HEK293T (cell line): ENCODE data around the gene TMTC2.

Experiments
- CTCF ChIA-PET: fragments of 350-600 bp; formaldehyde crosslinking; extraction: SDS; loops from one replicate; lab custom pipeline; 2021; ENCODE audit warnings: antibody characterized with exemption, inconsistent platforms; lab: Yijun Ruan, JAX
- POLR2A ChIA-PET: fragments of 350-600 bp; formaldehyde crosslinking; extraction: SDS; loops from one replicate; lab custom pipeline; 2020; ENCODE audit warnings: antibody characterized with exemption, inconsistent platforms; lab: Yijun Ruan, JAX
- DNase-seq: peaks from one replicate; pipeline ENCODE4 v3.0.0; 2012; ENCODE audit warnings: mixed read lengths; ENCODE audit errors: extremely low spot score
- ARNT ChIP-seq: fragments of 450-650 bp; IDR thresholded peaks from 2 replicates; pipeline ENCODE4 v1.6.1; 2017; ENCODE audit warnings: mild to moderate bottlenecking
- BHLHE40 ChIP-seq: fragments of 450-650 bp; IDR thresholded peaks from 2 replicates; pipeline ENCODE4 v1.6.1; 2016; ENCODE audit warnings: mild to moderate bottlenecking, moderate library complexity, borderline replicate concordance
- CTBP1 ChIP-seq: fragments of 450-650 bp; IDR thresholded peaks from 2 replicates; pipeline ENCODE4 v1.6.1; 2016; ENCODE audit warnings: borderline replicate concordance
- ELF4 ChIP-seq: fragments of 450-650 bp; IDR thresholded peaks from 2 replicates; pipeline ENCODE4 v1.6.1; 2017; ENCODE audit warnings: antibody characterized with exemption
- FOXA1 ChIP-seq: fragments of 450-650 bp; IDR thresholded peaks from 2 replicates; pipeline ENCODE4 v1.6.1; 2016; ENCODE audit warnings: mild to moderate bottlenecking
- FOXK2 ChIP-seq: fragments of 450-650 bp; IDR thresholded peaks from 2 replicates; pipeline ENCODE4 v1.6.1; 2016; ENCODE audit warnings: mild to moderate bottlenecking
- FOXM1 ChIP-seq: fragments of 450-650 bp; IDR thresholded peaks from 2 replicates; pipeline ENCODE4 v1.6.1; 2017; ENCODE audit warnings: mild to moderate bottlenecking, borderline replicate concordance
- HDGF ChIP-seq: fragments of 450-650 bp; IDR thresholded peaks from 2 replicates; pipeline ENCODE4 v1.6.1; 2017; ENCODE audit warnings: antibody characterized with exemption, borderline replicate concordance
- L3MBTL2 ChIP-seq: fragments of 450-650 bp; conservative IDR thresholded peaks from 2 replicates; pipeline ENCODE4 v1.6.1; 2016; ENCODE audit warnings: mild to moderate bottlenecking
- LEF1 ChIP-seq: fragments of 450-650 bp; IDR thresholded peaks from 2 replicates; pipeline ENCODE4 v1.6.1; 2017; ENCODE audit warnings: mild to moderate bottlenecking, borderline replicate concordance
- NFRKB ChIP-seq: fragments of 450-650 bp; IDR thresholded peaks from 2 replicates; pipeline ENCODE4 v1.6.1; 2016; ENCODE audit warnings: mild to moderate bottlenecking, moderate library complexity
- PKNOX1 ChIP-seq: fragments of 450-650 bp; IDR thresholded peaks from 2 replicates; pipeline ENCODE4 v1.6.1; 2016
- SP1 ChIP-seq: fragments of 450-650 bp; IDR thresholded peaks from 2 replicates; pipeline ENCODE4 v1.6.1; 2017
- SUZ12 ChIP-seq: fragments of 450-650 bp; IDR thresholded peaks from 2 replicates; pipeline ENCODE4 v1.6.1; 2016; ENCODE audit warnings: mild to moderate bottlenecking
- TARDBP ChIP-seq: fragments of 450-650 bp; IDR thresholded peaks from 2 replicates; pipeline ENCODE4 v1.6.1; 2016
- ZNF384 ChIP-seq: fragments of 450-650 bp; IDR thresholded peaks from 2 replicates; pipeline ENCODE4 v1.6.1; 2016

Gene TMTC2

GRCh38 chr12:83089575-83089974, 402.9 kb downstream of the TMTC2 start:
- DNase-seq, result no peak
- ChIA-PET POLR2A (no interaction called here), CTCF (no interaction called here)
- TF ChIP-seq SP1, result no peak

- ChIA-PET POLR2A (no interaction called here), CTCF (no interaction called here)
- TF ChIP-seq FOXM1 (no peak), HDGF (no peak), LEF1 (no peak), FOXA1 (no peak), FOXK2 (no peak), TARDBP (no peak), BHLHE40 (no peak), CTBP1 (no peak), PKNOX1 (no peak), ZNF384 (no peak), ARNT (no peak), ELF4 (no peak), NFRKB (no peak), L3MBTL2 (no peak), SUZ12 (no peak), SP1 (no peak)
- DNase-seq, result no peak
Observed at GRCh38 chr12:83092129-83092528, 405.4 kb downstream of the TMTC2 start.

GRCh38 chr12:83092606-83093005, 405.9 kb downstream of the TMTC2 start:
- ChIA-PET POLR2A (no interaction called here), CTCF (no interaction called here)
- TF ChIP-seq PKNOX1 (no peak), FOXA1 (no peak), SUZ12 (no peak), FOXK2 (no peak), BHLHE40 (no peak), NFRKB (no peak), ZNF384 (no peak), LEF1 (no peak), L3MBTL2 (no peak), HDGF (no peak), TARDBP (no peak)
- DNase-seq, result no peak

GRCh38 chr12:83093426-83093825, 406.7 kb downstream of the TMTC2 start:
- no peak for TF ChIP-seq NFRKB
- DNase-seq, result no peak
- CTCF ChIA-PET, result no interaction called here
- POLR2A ChIA-PET, result no interaction called here

GRCh38 chr12:83097643-83098342, 411.1 kb downstream of the TMTC2 start:
- ChIA-PET POLR2A (no interaction called here), CTCF (interaction anchor here (0.6 kb wide), 1 partner anchor 423 kb away, joined by 4 read pairs; no protein-coding TSS in a partner anchor)
- TF ChIP-seq NFRKB (no peak), TARDBP (no peak), FOXA1 (no peak), HDGF (no peak), ARNT (no peak), CTBP1 (no peak), L3MBTL2 (no peak), SUZ12 (no peak), SP1 (no peak), ZNF384 (no peak), ELF4 (no peak), PKNOX1 (no peak), BHLHE40 (no peak), FOXM1 (no peak), LEF1 (no peak), FOXK2 (no peak)
- no peak for DNase-seq

GRCh38 chr12:83099436-83099835, 412.7 kb downstream of the TMTC2 start:
- DNase-seq, result no peak
- ChIA-PET POLR2A (no interaction called here), CTCF (no interaction called here)
- TF ChIP-seq ZNF384, result no peak
- no peak for TF ChIP-seq NFRKB
- TF ChIP-seq PKNOX1, result no peak
- TF ChIP-seq ELF4, result no peak
- no peak for TF ChIP-seq SP1
- no peak for TF ChIP-seq ARNT
- TF ChIP-seq CTBP1, result no peak
- TF ChIP-seq FOXA1, result no peak
- no peak for TF ChIP-seq LEF1
- TF ChIP-seq SUZ12, result no peak
- no peak for TF ChIP-seq BHLHE40
- TF ChIP-seq FOXM1, result no peak
- no peak for TF ChIP-seq HDGF
- no peak for TF ChIP-seq FOXK2
- TF ChIP-seq TARDBP, result no peak
- no peak for TF ChIP-seq L3MBTL2
